Measurements from ENCODE around the gene SPAG6.

Gene SPAG6

GRCh38 chr10:22463255-22463654 lies 118.0 kb downstream of the SPAG6 start:
- no peak for DNase-seq

DNA sequence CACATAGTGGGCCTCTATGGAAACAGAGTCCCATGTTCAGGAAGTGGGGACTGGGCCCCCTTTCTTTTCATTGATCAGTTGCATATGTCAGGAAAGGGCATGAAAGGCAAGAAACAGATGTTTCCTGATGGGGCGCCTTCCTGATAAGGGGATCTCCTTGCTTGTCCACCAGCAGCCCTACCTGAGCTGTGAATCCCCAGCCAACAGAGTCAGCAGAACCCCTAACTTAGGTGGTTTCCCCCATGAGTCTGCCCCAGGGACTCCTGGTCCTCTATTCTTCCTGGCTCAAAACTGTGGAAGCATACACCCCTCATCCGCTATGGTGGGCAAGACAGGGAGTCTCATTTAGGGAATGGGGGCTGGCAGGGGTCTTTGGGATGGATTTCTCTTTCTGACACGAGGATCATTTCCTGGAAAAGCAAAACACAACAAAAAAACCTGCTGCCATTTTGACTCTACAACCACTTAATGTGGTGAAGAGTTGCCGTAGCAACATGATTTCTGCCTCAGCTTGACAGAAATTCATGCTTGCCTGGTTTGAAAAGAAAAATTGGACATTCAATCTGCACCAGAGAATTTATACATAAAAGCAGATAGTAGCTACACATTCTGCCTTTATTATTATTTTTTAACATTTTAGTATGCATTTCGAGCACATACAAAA lies 119.8 kb downstream of the SPAG6 start:
- DNase-seq = no peak

DNA sequence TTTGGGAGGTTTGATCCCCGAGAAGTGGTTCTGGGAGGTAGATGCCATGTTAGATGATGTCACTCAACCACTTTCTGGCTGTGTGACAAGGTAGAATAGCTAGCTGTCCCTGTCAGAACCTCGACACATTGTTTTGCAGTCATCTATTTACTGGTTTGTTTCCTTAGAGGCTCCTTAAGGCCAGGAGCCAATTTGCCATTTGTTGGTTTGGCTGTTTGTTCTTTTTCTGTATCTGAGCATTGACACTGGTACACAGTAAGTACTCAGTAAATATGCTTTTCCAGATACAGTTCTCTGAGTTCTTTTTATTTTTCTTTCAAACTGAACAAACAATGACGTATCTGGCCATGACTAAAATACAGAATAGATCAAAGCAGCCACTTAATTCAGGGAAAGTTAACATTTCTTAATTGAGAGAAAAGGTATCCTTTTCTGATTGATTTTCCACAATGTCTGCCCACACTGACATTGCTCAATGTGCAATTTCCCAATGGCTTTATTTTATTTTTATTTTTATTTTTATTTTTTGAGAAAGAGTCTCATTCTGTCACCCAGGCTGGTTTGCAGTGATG lies 121.6 kb downstream of the SPAG6 start:
- no peak for DNase-seq
